Testis (tissue), 3 donors: ENCODE measurements around the gene CARD10. TPM values are rescaled to one million over a fixed set of nuclear protein-coding genes. Genes with fewer than 3 reads are reported as not detected.

Source experiments
- DNase-seq: peaks from one replicate; pipeline ENCODE4 v3.0.0-alpha.2; 2019
- H3K27ac ChIP-seq, 2 donors: fragments of 200-600 bp; sonication (generic); one replicate each; pipeline ENCODE4 v1.5.1; 2019
- H3K27me3 ChIP-seq: fragments of 200-600 bp; sonication (generic); one replicate; pipeline ENCODE4 v1.5.1; 2019
- H3K36me3 ChIP-seq: fragments of 200-600 bp; sonication (generic); one replicate; pipeline ENCODE4 v1.5.1; 2017; ENCODE audit warnings: low read depth; ENCODE audit errors: missing control alignments
- H3K4me1 ChIP-seq: fragments of 200-600 bp; sonication (generic); one replicate; pipeline ENCODE4 v1.5.1; 2019
- H3K4me3 ChIP-seq, 2 donors: fragments of 200-600 bp; sonication (generic); one replicate each; pipeline ENCODE4 v1.5.1; 2017 to 2019
- H3K9me3 ChIP-seq: fragments of 200-600 bp; sonication (generic); one replicate; pipeline ENCODE4 v1.5.1; 2017
- POLR2A ChIP-seq: fragments of 450-650 bp; IDR thresholded peaks from one replicate; pipeline ENCODE4 v1.6.1; 2017; ENCODE audit warnings: antibody characterized with exemption, mild to moderate bottlenecking, moderate library complexity
- WGBS, 2 donors: methylation state at CpG; one replicate each; pipeline ENCODE4 v1.1.5; 2018; 5-methylcytosine and 5-hydroxymethylcytosine counted together
- intact Hi-C: fragments of 100-400 bp; cut with DNase I; formaldehyde crosslinking; loops from one replicate; pipeline ENCODE4 v1.15.1; 2023; ENCODE audit warnings: low total_unique reads
- polyA plus RNA-seq: library from polyadenylated mRNA; stranded (reverse); fragments of 350-450 nt; fragmentation: Illumina TruSeq; extraction: RNeasy Lipid Tissue Mini Kit (QIAGEN cat#74804); gene quantifications from one replicate; pipeline ENCODE4 v1.2.3, GENCODE V29; 2014; ENCODE audit warnings: low read depth, low replicate concordance; ENCODE audit not compliant: insufficient read depth
- total RNA-seq, 2 donors: library from RNA; depleted of rRNA; stranded (reverse); fragments of >200 nt; gene quantifications; one replicate each; pipeline ENCODE4 v1.2.3, GENCODE V29; 2016
- TF ChIP-seq, protein P1 (sequence below), 3 experiments: fragments of 450-650 bp in 2 of 3; fragments of 200-600 bp in 1 of 3; sonication (generic) in 1 of 3; IDR thresholded peaks; one replicate each; pipeline ENCODE4 v1.5.1; 2016 to 2019; ENCODE audit warnings: antibody characterized with exemption in 3 of 3, mild to moderate bottlenecking in 2 of 3, moderate library complexity in 1 of 3

The CARD10 gene
- total and polyA plus RNA-seq, 3 donors from 2014 or later, result 42.6 to 113 (median 89.8) TPM

DNA sequence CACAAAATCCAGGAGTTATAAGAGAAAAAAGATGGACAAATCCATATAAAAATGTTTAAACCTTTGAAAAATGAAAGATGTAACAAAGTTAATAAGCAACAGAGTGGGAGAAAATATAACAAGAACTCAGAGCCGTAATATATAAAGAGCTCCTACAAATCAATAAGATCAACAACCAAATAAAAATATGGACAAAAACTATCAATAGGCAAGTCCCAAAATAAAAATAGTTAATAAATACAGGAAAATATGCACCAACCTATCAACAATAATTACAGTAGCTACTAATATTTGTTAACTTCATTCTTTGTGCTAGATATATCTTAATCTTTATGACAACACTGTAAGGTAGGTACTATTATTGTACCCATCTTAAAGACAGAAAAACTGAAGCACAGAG is 2.8 kb downstream of the CARD10 start:
- no peaks in the 10 kb centered on the region for H3K36me3 ChIP-seq
- H3K27ac ChIP-seq, result no peak overlapping the region
- no peaks in the 10 kb centered on the region for H3K9me3 ChIP-seq
- no peak for DNase-seq
- H3K27me3 ChIP-seq, result no peaks in the 10 kb centered on the region
- TF ChIP-seq, protein P1, sequence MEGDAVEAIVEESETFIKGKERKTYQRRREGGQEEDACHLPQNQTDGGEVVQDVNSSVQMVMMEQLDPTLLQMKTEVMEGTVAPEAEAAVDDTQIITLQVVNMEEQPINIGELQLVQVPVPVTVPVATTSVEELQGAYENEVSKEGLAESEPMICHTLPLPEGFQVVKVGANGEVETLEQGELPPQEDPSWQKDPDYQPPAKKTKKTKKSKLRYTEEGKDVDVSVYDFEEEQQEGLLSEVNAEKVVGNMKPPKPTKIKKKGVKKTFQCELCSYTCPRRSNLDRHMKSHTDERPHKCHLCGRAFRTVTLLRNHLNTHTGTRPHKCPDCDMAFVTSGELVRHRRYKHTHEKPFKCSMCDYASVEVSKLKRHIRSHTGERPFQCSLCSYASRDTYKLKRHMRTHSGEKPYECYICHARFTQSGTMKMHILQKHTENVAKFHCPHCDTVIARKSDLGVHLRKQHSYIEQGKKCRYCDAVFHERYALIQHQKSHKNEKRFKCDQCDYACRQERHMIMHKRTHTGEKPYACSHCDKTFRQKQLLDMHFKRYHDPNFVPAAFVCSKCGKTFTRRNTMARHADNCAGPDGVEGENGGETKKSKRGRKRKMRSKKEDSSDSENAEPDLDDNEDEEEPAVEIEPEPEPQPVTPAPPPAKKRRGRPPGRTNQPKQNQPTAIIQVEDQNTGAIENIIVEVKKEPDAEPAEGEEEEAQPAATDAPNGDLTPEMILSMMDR (IDR thresholded peaks at IDR 0.05), result no peak
- no peak for TF ChIP-seq POLR2A
- peaks cover 42% of the 10 kb centered on the region for H3K4me1 ChIP-seq
- H3K4me3 ChIP-seq, result no peak overlapping the region
- intact Hi-C loops, result no loop called here
- 65 to 74% methylated on average over 1 of the region's 1 CpG for WGBS, 2 donors

DNA sequence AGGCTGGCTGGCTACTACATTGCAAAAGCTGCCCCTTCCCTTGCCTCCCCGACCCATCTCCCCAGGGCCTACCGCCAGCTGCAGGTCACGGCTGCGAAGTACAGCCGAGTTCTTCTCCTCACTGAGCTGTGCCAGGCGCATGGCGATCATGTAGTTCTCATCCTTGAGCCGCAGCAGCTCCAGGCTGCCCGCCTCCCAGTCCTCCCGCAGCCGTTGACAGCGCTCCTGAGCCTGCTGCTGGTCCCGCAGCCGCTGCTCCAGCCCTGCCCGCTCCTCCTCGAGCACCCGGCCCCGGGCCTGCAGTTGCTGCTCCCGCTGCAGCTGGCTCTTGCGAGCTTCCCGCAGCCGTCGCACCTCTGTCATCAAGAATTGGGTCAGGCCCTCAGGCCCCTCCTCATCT is 3.3 kb downstream of the CARD10 start:
- peak; percentile 46 for DNase-seq
- intact Hi-C loops, result no loop called here
- peaks cover 39% of the 10 kb centered on the region for H3K4me1 ChIP-seq
- no peaks in the 10 kb centered on the region for H3K9me3 ChIP-seq
- H3K4me3 ChIP-seq, result no peak overlapping the region
- 68 to 97% methylated on average over 23 of the region's 23 CpGs for WGBS, 2 donors
- no peaks in the 10 kb centered on the region for H3K27me3 ChIP-seq
- H3K27ac ChIP-seq, result no peak overlapping the region
- no peaks in the 10 kb centered on the region for H3K36me3 ChIP-seq
- TF ChIP-seq, protein P1 (IDR thresholded peaks at IDR 0.05), result no peak
- no peak for TF ChIP-seq POLR2A

DNA sequence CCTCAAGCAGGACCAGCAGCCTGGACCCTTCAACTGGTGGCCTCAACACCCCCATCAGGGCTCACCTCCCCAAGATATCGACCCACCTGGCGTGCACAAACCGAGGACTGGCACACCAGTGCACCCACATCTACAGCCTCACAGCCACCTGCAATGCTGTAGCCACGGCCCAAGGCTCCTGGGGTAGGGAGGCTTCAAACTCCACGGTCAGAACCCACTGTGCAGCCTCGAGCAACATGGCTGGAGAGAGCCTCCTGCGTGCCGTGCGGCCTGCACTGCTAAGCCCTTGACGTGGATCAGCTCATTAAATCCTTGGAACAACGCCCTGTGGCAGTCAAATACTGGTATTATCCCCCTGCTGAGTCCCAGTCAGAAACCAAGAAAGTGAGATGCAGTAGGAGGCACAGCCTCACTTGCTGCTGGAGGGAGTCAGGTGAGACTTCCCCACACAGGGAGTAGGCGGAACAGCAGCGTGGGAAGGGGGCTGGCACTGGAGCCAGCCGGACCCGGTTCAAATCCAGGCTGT is 4.6 kb downstream of the CARD10 start:
- no peaks in the 10 kb centered on the region for H3K9me3 ChIP-seq
- no peak overlapping the region for H3K27ac ChIP-seq
- TF ChIP-seq, protein P1 (IDR thresholded peaks at IDR 0.05), result no peak
- no peak for TF ChIP-seq POLR2A
- DNase-seq, result peak; percentile 49
- intact Hi-C loops, result no loop called here
- no peaks in the 10 kb centered on the region for H3K27me3 ChIP-seq
- H3K4me1 ChIP-seq, result peaks cover 36% of the 10 kb centered on the region
- H3K36me3 ChIP-seq, result no peaks in the 10 kb centered on the region
- H3K4me3 ChIP-seq, result no peak overlapping the region
- WGBS, 2 donors, result 68 to 95% methylated on average over 8 to 13 of the region's 15 CpGs

DNA sequence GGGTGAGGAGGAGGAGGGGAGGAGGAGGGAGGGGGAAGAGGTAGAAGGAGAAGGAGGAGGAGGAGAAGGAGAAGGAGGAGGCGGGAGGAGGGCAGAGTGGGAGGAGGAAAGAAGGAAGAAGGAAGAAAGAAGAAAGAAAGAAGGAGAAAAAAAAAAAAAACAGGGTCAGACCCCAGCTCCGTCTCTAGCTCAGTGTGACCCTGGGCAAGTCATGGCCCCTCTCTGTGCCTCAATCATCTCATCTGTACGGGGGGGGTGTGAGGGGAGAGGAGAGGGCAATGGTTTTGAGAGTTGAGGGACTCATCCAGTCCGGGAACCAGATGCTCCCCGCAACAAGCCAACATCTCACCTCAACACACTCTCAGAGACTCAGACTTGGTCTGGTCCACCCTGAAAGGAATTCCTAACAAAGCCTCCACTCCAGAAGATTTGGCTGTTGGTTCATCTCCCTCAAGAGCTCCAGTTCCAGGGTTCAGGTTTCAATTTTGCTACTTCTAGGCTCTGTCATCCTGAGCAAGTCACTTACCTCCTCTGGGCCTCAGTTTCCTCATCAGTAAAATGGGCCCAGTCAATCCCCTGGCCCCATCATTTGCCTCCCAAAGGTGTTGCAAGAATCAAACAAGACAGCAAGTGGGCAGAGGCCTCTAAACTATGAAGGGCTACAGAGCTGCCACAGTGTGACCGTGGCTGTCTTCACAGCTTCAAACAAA is 7.7 kb downstream of the CARD10 start:
- intact Hi-C loops, result no loop called here
- Histone ChIP-seq H3K4me3 (no peak overlapping the region), H3K4me1 (peaks cover 49% of the 10 kb centered on the region), H3K27me3 (no peaks in the 10 kb centered on the region), H3K36me3 (no peaks in the 10 kb centered on the region), H3K27ac (peak overlapping the region in 1 of 2 donors; percentile 39), H3K9me3 (no peaks in the 10 kb centered on the region)
- 79 to 82% methylated on average over 6 of the region's 6 CpGs for WGBS, 2 donors
- TF ChIP-seq POLR2A, result no peak
- TF ChIP-seq, protein P1 (IDR thresholded peaks at IDR 0.05), result no peak
- no peak for DNase-seq

DNA sequence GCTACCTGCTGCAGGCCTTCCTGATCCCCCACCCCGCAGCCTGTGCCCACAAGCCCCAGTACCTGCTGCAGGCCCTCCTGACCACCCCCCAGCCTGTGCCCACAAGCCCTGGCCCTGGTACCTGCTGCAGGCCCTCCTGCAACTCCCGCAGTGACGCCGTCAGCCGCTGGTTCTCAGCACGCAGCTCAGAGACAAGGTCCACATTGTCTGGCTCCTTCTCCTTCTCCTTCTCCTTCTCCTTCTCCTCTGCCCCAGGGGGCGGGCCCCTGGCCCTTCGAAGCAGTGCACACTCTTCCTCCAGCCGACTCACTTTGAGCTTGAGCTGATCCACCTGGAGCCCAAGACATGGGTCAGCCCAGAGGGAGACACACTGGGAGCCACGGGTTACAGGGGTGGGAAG is 9.1 kb downstream of the CARD10 start:
- H3K27ac ChIP-seq, result peak overlapping the region in 1 of 2 donors; percentile 45
- peaks cover 49% of the 10 kb centered on the region for H3K4me1 ChIP-seq
- 43% methylated on average over 8 to 10 of the region's 10 CpGs for WGBS, 2 donors
- DNase-seq, result no peak
- H3K4me3 ChIP-seq, result no peak overlapping the region
- H3K9me3 ChIP-seq, result no peaks in the 10 kb centered on the region
- no peaks in the 10 kb centered on the region for H3K36me3 ChIP-seq
- H3K27me3 ChIP-seq, result no peaks in the 10 kb centered on the region
- intact Hi-C loops, result no loop called here
- no peak for TF ChIP-seq POLR2A
- TF ChIP-seq, protein P1 (IDR thresholded peaks at IDR 0.05), result no peak
